CD4-positive, alpha-beta memory T cell (primary cell): ENCODE results near the gene BRAF. TPM values are rescaled to one million over a fixed set of nuclear protein-coding genes. Genes with fewer than 3 reads are reported as not detected.
"Not testable (repeated sequence)": the region's sequence is repeated elsewhere in the genome, so short reads cannot be mapped to it uniquely, and the experiment has no call there.

Experiments used
- CTCF ChIA-PET: fragments of 350-600 bp; sonication (Branson Sonifier 250); formaldehyde crosslinking; loops from one replicate; lab custom pipeline; 2021; ENCODE audit warnings: inconsistent platforms; ENCODE audit not compliant: partially characterized antibody; lab: Charles Lee
- POLR2A ChIA-PET: fragments of 350-600 bp; sonication (Branson Sonifier 250); formaldehyde crosslinking; loops from one replicate; lab custom pipeline; 2021; ENCODE audit not compliant: partially characterized antibody; lab: Charles Lee
- DNase-seq, 5 donors: peaks; one replicate each; pipeline versions ENCODE4 v3.0.0 to v3.0.0-alpha.2; 2020 to 2022; ENCODE audit warnings: mixed read lengths in 1 of 5
- H3K27ac ChIP-seq: one replicate; pipeline ENCODE4 v1.7.0; 2013; ENCODE audit warnings: low read depth, low read length
- H3K27me3 ChIP-seq: 2 replicates; pipeline ENCODE4 v1.7.0; 2013; ENCODE audit warnings: mild to moderate bottlenecking, low read length, moderate library complexity; ENCODE audit not compliant: insufficient read depth
- H3K36me3 ChIP-seq: 2 replicates; pipeline ENCODE4 v1.7.0; 2013; ENCODE audit warnings: mild to moderate bottlenecking, low read length, moderate library complexity; ENCODE audit not compliant: insufficient read depth
- H3K4me1 ChIP-seq: 2 replicates; pipeline ENCODE4 v1.7.0; 2013; ENCODE audit warnings: mild to moderate bottlenecking, low read length, moderate library complexity; ENCODE audit not compliant: insufficient read depth
- H3K4me3 ChIP-seq, 2 donors: one replicate each; pipeline ENCODE4 v1.7.0; 2013; ENCODE audit warnings: low read length in 2 of 2, mild to moderate bottlenecking in 1 of 2
- H3K9me3 ChIP-seq, 2 donors: one replicate each; pipeline ENCODE4 v1.7.0; 2013; ENCODE audit warnings: low read length in 2 of 2, control low read depth in 1 of 2; ENCODE audit not compliant: control insufficient read depth in 1 of 2
- H3K27ac Mint-ChIP-seq, 7 donors: one replicate each; pipeline ENCODE4 v1.8.0; 2020 to 2021; ENCODE audit warnings: mixed read lengths in 7 of 7, mild to moderate bottlenecking in 6 of 7, inconsistent platforms in 3 of 7, moderate library complexity in 3 of 7
- H3K27me3 Mint-ChIP-seq, 2 donors: one replicate each; pipeline ENCODE4 v1.8.0; 2020 to 2021; ENCODE audit warnings: mixed read lengths in 2 of 2
- H3K36me3 Mint-ChIP-seq, 2 donors: one replicate each; pipeline ENCODE4 v1.8.0; 2020 to 2021; ENCODE audit warnings: mixed read lengths in 2 of 2, inconsistent platforms in 1 of 2, mild to moderate bottlenecking in 1 of 2
- H3K4me1 Mint-ChIP-seq, 4 donors: one replicate each; pipeline ENCODE4 v1.8.0; 2020 to 2021; ENCODE audit warnings: mixed read lengths in 4 of 4, mild to moderate bottlenecking in 1 of 4
- H3K4me3 Mint-ChIP-seq, 8 donors: one replicate each; pipeline ENCODE4 v1.8.0; 2020 to 2021; ENCODE audit warnings: mixed read lengths in 8 of 8, mild to moderate bottlenecking in 7 of 8, moderate library complexity in 6 of 8, inconsistent platforms in 3 of 8
- H3K9me3 Mint-ChIP-seq, 8 donors: one replicate each; pipeline ENCODE4 v1.8.0; 2020 to 2021; ENCODE audit warnings: mixed read lengths in 8 of 8, mild to moderate bottlenecking in 5 of 8, inconsistent platforms in 3 of 8, moderate library complexity in 1 of 8
- intact Hi-C: fragments of 100-400 bp; cut with micrococcal nuclease; formaldehyde crosslinking; loops from one replicate; pipeline ENCODE4 v1.15.1; 2023
- polyA plus RNA-seq, 2 donors: library from polyadenylated mRNA; unstranded; fragments of 300-500 nt; fragmentation: Illumina TruSeq; gene quantifications; one replicate each; pipeline ENCODE4 v1.2.3, GENCODE V29; 2021
- total RNA-seq, 2 experiments: library from RNA; stranded (reverse); gene quantifications; one replicate each; pipeline ENCODE4 v1.2.3, GENCODE V29; 2021

BRAF gene
- total and polyA plus RNA-seq, 4 experiments from 2014 or later = 10.0 to 52.5 (median 28.8) TPM

DNA sequence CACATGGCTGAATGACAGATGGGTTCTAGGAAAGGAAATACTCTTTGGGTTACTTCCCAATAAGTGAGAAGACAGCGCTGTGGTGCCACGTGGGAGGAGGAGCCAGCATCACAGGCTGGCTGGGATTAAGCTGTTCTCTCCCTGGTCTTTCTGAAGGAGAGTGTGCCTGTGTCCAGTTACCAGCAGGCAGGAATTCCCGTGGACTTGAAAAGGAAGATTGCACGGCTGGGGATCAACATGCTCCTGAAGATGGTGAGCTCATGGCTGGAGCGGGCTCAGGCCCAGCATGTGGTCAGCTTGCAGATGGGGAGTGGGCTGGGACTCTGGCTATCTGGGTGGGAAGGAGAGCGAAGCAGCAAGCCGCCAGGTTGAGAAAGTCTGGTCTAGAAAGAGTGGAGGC lies 243.8 kb downstream of the BRAF start:
- no peak overlapping the region for H3K27ac Mint-ChIP-seq
- CTCF ChIA-PET = interaction anchor here (1.2 kb wide), 1 partner anchor 33 kb away, joined by 3 read pairs; no protein-coding TSS in a partner anchor
- H3K36me3 Mint-ChIP-seq = peaks cover 59 to 65% of the 10 kb centered on the region in 2 donors

DNA sequence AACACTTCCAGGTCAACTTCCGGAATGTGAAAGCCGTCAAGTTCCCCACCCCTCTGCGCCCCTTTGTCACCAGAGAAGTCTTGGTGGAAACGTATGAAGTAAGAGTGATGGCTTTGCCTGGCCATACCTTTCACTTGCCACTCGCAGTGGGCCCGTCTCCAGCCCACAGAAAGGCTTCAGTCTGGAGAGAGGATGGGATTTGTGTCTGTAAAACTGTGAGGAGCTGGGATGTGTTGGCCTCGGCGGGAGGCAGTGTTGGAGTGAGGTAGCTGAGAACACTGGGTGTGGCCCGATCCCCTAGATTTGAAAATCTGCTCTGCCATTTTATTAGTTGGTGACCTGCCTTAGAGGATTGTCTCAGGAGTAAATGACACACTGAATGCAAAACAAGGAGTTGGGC lies 245.5 kb downstream of the BRAF start:
- DNase-seq = no peak
- intact Hi-C loops = loop anchor here (10.0 kb wide), 1 partner anchor 1334 kb away; the partner anchor contains the start of gene FMC1

More for the DNA sequence above, 243.8 kb downstream of the BRAF start:
- Mint-ChIP-seq H3K4me3 (no peak overlapping the region), H3K9me3 (peaks cover 0 to 3% (median 0%) of the 10 kb centered on the region in 8 donors), H3K27me3 (no peaks in the 10 kb centered on the region), H3K4me1 (peaks cover 0 to 18% (median 9%) of the 10 kb centered on the region in 4 donors)
- Histone ChIP-seq H3K27me3 (no peaks in the 10 kb centered on the region), H3K9me3 (no peaks in the 10 kb centered on the region), H3K4me1 (no peaks in the 10 kb centered on the region), H3K36me3 (peaks cover 14% of the 10 kb centered on the region), H3K27ac (no peak overlapping the region), H3K4me3 (no peak overlapping the region)
- DNase-seq = no peak
- POLR2A ChIA-PET = no interaction called here
- intact Hi-C loops = no loop called here

DNA sequence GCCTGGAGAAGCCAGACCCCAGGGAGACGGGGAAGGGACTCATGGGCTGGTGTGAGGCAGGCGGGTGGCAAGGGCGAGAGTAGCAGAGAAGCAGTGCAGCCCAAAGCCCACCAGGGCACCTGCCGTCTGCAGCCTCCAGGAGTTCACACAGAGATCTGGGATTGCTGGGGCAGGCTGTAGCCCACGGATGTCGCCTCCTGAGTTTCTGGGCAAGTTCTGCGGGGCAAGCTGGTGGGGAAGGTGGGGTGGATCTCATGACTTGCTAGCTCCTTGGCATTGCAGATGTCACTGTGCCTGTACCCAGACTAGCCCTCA lies 246.0 kb downstream of the BRAF start:
- Histone ChIP-seq H3K9me3 (no peaks in the 10 kb centered on the region), H3K36me3 (peaks cover 14% of the 10 kb centered on the region), H3K4me3 (no peak overlapping the region), H3K27me3 (no peaks in the 10 kb centered on the region), H3K27ac (no peak overlapping the region), H3K4me1 (peaks cover 19% of the 10 kb centered on the region)
- ChIA-PET CTCF (no interaction called here), POLR2A (no interaction called here)
- Mint-ChIP-seq H3K36me3 (peaks cover 48 to 55% of the 10 kb centered on the region in 2 donors), H3K27me3 (no peaks in the 10 kb centered on the region), H3K27ac (no peak overlapping the region), H3K4me3 (no peak overlapping the region), H3K9me3 (peaks cover 0 to 1% (median 0%) of the 10 kb centered on the region in 8 donors), H3K4me1 (peaks cover 17 to 37% (median 19%) of the 10 kb centered on the region in 4 donors)
- intact Hi-C loops = loop anchor here (10.0 kb wide), 1 partner anchor 1334 kb away; the partner anchor contains the start of gene FMC1
- no peak for DNase-seq

More for the DNA sequence above, 245.5 kb downstream of the BRAF start:
- Mint-ChIP-seq H3K4me1 (peaks cover 15 to 33% (median 18%) of the 10 kb centered on the region in 4 donors), H3K4me3 (no peak overlapping the region), H3K27me3 (no peaks in the 10 kb centered on the region), H3K36me3 (peaks cover 52 to 60% of the 10 kb centered on the region in 2 donors), H3K9me3 (peaks cover 0 to 1% (median 0%) of the 10 kb centered on the region in 8 donors), H3K27ac (peak overlapping the region in 1 of 7 donors; percentile 30)
- Histone ChIP-seq H3K36me3 (peaks cover 14% of the 10 kb centered on the region), H3K4me3 (no peak overlapping the region), H3K27ac (no peak overlapping the region), H3K4me1 (peaks cover 14% of the 10 kb centered on the region), H3K9me3 (no peaks in the 10 kb centered on the region), H3K27me3 (no peaks in the 10 kb centered on the region)
- POLR2A ChIA-PET = no interaction called here
- CTCF ChIA-PET = no interaction called here

- H3K9me3 Mint-ChIP-seq = peaks cover 0 to 1% (median 0%) of the 10 kb centered on the region in 8 donors
- Histone ChIP-seq H3K9me3 (no peaks in the 10 kb centered on the region), H3K4me3 (no peak overlapping the region), H3K27ac (no peak overlapping the region), H3K36me3 (peaks cover 14% of the 10 kb centered on the region), H3K4me1 (peaks cover 22% of the 10 kb centered on the region), H3K27me3 (no peaks in the 10 kb centered on the region)
- peaks cover 17 to 40% (median 19%) of the 10 kb centered on the region in 4 donors for H3K4me1 Mint-ChIP-seq
- ChIA-PET POLR2A (no interaction called here), CTCF (no interaction called here)
- DNase-seq = no peak
- H3K27me3 Mint-ChIP-seq = no peaks in the 10 kb centered on the region
- peaks cover 44 to 51% of the 10 kb centered on the region in 2 donors for H3K36me3 Mint-ChIP-seq
- intact Hi-C loops = loop anchor here (10.0 kb wide), 1 partner anchor 1333 kb away; the partner anchor contains the start of gene FMC1
- peak overlapping the region in 1 of 7 donors; percentile 72 for H3K27ac Mint-ChIP-seq
- no peak overlapping the region for H3K4me3 Mint-ChIP-seq
Measured at GRCh38 chr7:140678081-140678815, 246.5 kb downstream of the BRAF start.

DNA sequence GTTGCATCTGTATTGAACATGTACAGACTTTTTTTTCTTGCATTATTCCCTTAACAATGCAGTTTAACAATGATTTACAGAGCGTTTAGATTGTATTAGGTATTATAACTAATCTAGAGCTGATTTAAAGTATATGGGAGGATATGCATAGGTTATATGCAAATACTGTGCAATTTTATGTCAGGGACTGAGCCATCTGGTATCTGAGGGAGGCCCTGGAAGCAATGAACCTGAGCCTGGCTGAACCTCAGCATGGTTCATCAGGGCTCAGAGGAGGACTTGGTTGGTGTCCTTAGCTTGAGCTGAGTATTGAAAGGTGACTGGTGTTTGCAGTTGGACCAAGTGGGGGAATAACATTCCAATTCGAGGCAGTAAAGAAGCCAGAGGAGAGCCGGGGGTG lies 247.2 kb downstream of the BRAF start:
- ChIA-PET CTCF (no interaction called here), POLR2A (no interaction called here)
- intact Hi-C loops = loop anchor here (10.0 kb wide), 1 partner anchor 1333 kb away; the partner anchor contains the start of gene FMC1
- Histone ChIP-seq H3K36me3 (peaks cover 14% of the 10 kb centered on the region), H3K27ac (no peak overlapping the region), H3K4me3 (no peak overlapping the region), H3K4me1 (peaks cover 23% of the 10 kb centered on the region), H3K9me3 (no peaks in the 10 kb centered on the region), H3K27me3 (no peaks in the 10 kb centered on the region)
- H3K36me3 Mint-ChIP-seq = peaks cover 44 to 49% of the 10 kb centered on the region in 2 donors
- H3K27ac Mint-ChIP-seq = peak overlapping the region in 1 of 7 donors; percentile 84
- DNase-seq = no peak
- no peak overlapping the region for H3K4me3 Mint-ChIP-seq
- no peaks in the 10 kb centered on the region for H3K27me3 Mint-ChIP-seq
- peaks cover 17 to 40% (median 19%) of the 10 kb centered on the region in 4 donors for H3K4me1 Mint-ChIP-seq
- peaks cover 0 to 1% (median 0%) of the 10 kb centered on the region in 8 donors for H3K9me3 Mint-ChIP-seq

GRCh38 chr7:140676956-140677355 lies 247.8 kb downstream of the BRAF start:
- peaks cover 17 to 42% (median 22%) of the 10 kb centered on the region in 4 donors for H3K4me1 Mint-ChIP-seq
- H3K27me3 Mint-ChIP-seq, H3K9me3 ChIP-seq, H3K27ac ChIP-seq, DNase-seq, H3K27ac Mint-ChIP-seq, CTCF ChIA-PET, H3K9me3 Mint-ChIP-seq, H3K4me3 Mint-ChIP-seq, H3K4me3 ChIP-seq, POLR2A ChIA-PET, H3K27me3 ChIP-seq: not testable (repeated sequence)
- Histone ChIP-seq H3K4me1 (peaks cover 28% of the 10 kb centered on the region), H3K36me3 (peaks cover 14% of the 10 kb centered on the region)
- intact Hi-C loops = loop anchor here (10.0 kb wide), 1 partner anchor 1332 kb away; the partner anchor contains the start of gene FMC1
- peaks cover 40 to 46% of the 10 kb centered on the region in 2 donors for H3K36me3 Mint-ChIP-seq

DNA sequence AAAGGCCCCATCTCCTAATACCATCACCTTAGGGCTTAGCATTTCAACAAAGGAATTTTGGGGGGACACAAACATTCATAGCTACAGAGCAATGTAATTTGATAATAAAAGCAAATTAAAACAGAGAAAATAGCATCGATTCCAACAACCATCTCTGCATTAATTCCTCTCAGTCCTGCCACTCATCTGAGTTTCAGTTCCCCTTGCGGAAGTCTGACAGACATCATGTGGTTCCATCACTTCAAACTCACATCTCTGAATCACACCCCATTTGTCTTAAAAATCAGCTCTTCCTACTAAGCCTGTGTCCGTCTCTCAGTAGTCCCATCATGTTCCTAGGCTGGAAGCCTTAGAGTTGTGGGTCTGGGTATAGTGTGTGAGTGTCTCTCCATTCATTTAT lies 248.4 kb downstream of the BRAF start:
- no peaks in the 10 kb centered on the region for H3K9me3 ChIP-seq
- peaks cover 14% of the 10 kb centered on the region for H3K36me3 ChIP-seq
- intact Hi-C loops = loop anchor here (10.0 kb wide), 1 partner anchor 1332 kb away; the partner anchor contains the start of gene FMC1
- peak overlapping the region in 2 of 7 donors; percentile 21 to 67 for H3K27ac Mint-ChIP-seq
- H3K4me1 ChIP-seq = peaks cover 28% of the 10 kb centered on the region
- no peaks in the 10 kb centered on the region for H3K27me3 Mint-ChIP-seq
- CTCF ChIA-PET = interaction anchor here (1.2 to 1.3 kb wide), 2 partner anchors 112 to 336 kb away, joined by 3 read pairs; no protein-coding TSS in a partner anchor
- H3K4me3 Mint-ChIP-seq = peak overlapping the region in 2 of 8 donors; percentile 1 to 18
- H3K4me1 Mint-ChIP-seq = peaks cover 17 to 42% (median 22%) of the 10 kb centered on the region in 4 donors
- no peaks in the 10 kb centered on the region for H3K27me3 ChIP-seq
- DNase-seq = no peak
- peaks cover 0 to 1% (median 0%) of the 10 kb centered on the region in 8 donors for H3K9me3 Mint-ChIP-seq
- no peak overlapping the region for H3K4me3 ChIP-seq
- no peak overlapping the region for H3K27ac ChIP-seq
- POLR2A ChIA-PET = no interaction called here
- H3K36me3 Mint-ChIP-seq = peaks cover 38 to 44% of the 10 kb centered on the region in 2 donors
